K562 (cell line): ENCODE measurements around the gene FAAP100. TPM values are rescaled to one million over a fixed set of nuclear protein-coding genes. Genes with fewer than 3 reads are reported as not detected.

Source experiments
- ATAC-seq: fragments of 200-7000 bp; cut with Tn5 transposase; 3 replicates; pipeline ENCODE4 v1.9.1; 2020; ENCODE audit warnings: moderate library complexity
- BruUV-seq: library from RNA; stranded (reverse); fragments of 400-500 nt; replicated peaks from 2 replicates; lab custom pipeline; 2021; lab: Mats Ljungman, UMichigan
- CTCF ChIA-PET: fragments of 300-600 bp; formaldehyde crosslinking; extraction: SDS; loops from one replicate; lab custom pipeline; 2021; ENCODE audit warnings: low intra/inter-chr PET ratio; lab: Yijun Ruan, JAX
- POLR2A ChIA-PET: fragments of 300-600, 350-650 bp; sonication (Branson Sonifier 250); formaldehyde crosslinking; extraction: SDS; loops from one replicate; lab custom pipeline; 2021; ENCODE audit warnings: antibody characterized with exemption, inconsistent platforms; lab: Yijun Ruan, JAX
- DNase-seq, 4 experiments: peaks; one replicate each; pipeline versions ENCODE4 v3.0.0 to v3.0.0-alpha.2; 2011 to 2018; ENCODE audit warnings: low spot score in 3 of 4, mixed read lengths in 3 of 4; ENCODE audit errors: extremely low read depth in 1 of 4
- FAIRE-seq: peaks from 2 replicates; lab custom pipeline; 2011; peaks lifted over from hg19 to GRCh38; lab: Jason Lieb, UNC
- H2AFZ ChIP-seq: 2 replicates; pipeline ENCODE4 v1.6.0; 2011; ENCODE audit warnings: low read depth, low read length, control low read depth, inconsistent platforms
- H3K27ac ChIP-seq: fragments of 200-600 bp; 3 replicates; pipeline ENCODE4 v1.8.0; 2011; ENCODE audit warnings: low read depth, mild to moderate bottlenecking, control low read depth, inconsistent platforms, low read length, moderate library complexity, mixed read lengths; ENCODE audit errors: extremely low read depth
- H3K27me3 ChIP-seq, 2 experiments: fragments of 300-600 bp in 1 of 2; 2 replicates in 1 of 2; 3 replicates in 1 of 2; pipeline versions ENCODE4 v1.6.0 to v1.8.0; 2011; ENCODE audit warnings: inconsistent platforms in 2 of 2, low read length in 2 of 2, mild to moderate bottlenecking in 1 of 2, mixed read lengths in 1 of 2, moderate library complexity in 1 of 2; ENCODE audit not compliant: control insufficient read depth in 2 of 2, insufficient read depth in 2 of 2
- H3K36me3 ChIP-seq: fragments of 300-600 bp; 3 replicates; pipeline ENCODE4 v1.8.0; 2011; ENCODE audit warnings: mild to moderate bottlenecking, low read length, inconsistent platforms; ENCODE audit not compliant: control insufficient read depth, insufficient read depth
- H3K4me1 ChIP-seq, 2 experiments: fragments of 200-600 bp in 1 of 2; replicated peaks in 1 of 2; 2 replicates in 1 of 2; 3 replicates in 1 of 2; pipeline versions ENCODE4 v1.5.1 to v1.8.0; 2011; ENCODE audit warnings: inconsistent platforms in 2 of 2, low read length in 2 of 2, mild to moderate bottlenecking in 1 of 2, mixed read lengths in 1 of 2, moderate library complexity in 1 of 2; ENCODE audit not compliant: control insufficient read depth in 2 of 2, insufficient read depth in 2 of 2
- H3K4me2 ChIP-seq: 2 replicates; pipeline ENCODE4 v1.6.1; 2011; ENCODE audit warnings: low read length, control low read depth, inconsistent platforms, mixed read lengths; ENCODE audit not compliant: insufficient read depth
- H3K4me3 ChIP-seq: fragments of 200-600 bp; sonication (generic), shearing (Covaris generic); 2 replicates; pipeline ENCODE4 v1.5.1; 2016; ENCODE audit warnings: control low read depth, inconsistent platforms
- H3K79me2 ChIP-seq: fragments of 200-600 bp; 3 replicates; pipeline ENCODE4 v1.8.0; 2011; ENCODE audit warnings: low read length, inconsistent platforms; ENCODE audit not compliant: control insufficient read depth, insufficient read depth
- H3K9ac ChIP-seq, 2 experiments: 2 replicates each; pipeline versions ENCODE4 v1.6.0 to v1.6.1; 2011; ENCODE audit warnings: low read depth in 2 of 2, low read length in 2 of 2, control low read depth in 1 of 2, inconsistent platforms in 1 of 2, mild to moderate bottlenecking in 1 of 2, mixed read lengths in 1 of 2; ENCODE audit not compliant: insufficient read depth in 1 of 2
- H3K9me1 ChIP-seq: one replicate; pipeline ENCODE4 v1.6.0; 2011; ENCODE audit warnings: inconsistent platforms, mild to moderate bottlenecking, low read length, moderate library complexity; ENCODE audit not compliant: control insufficient read depth, insufficient read depth
- H3K9me3 ChIP-seq: replicated peaks from 2 replicates; pipeline ENCODE4 v1.5.1; 2011; ENCODE audit warnings: low read depth, low read length, inconsistent platforms; ENCODE audit not compliant: control insufficient read depth, insufficient read depth
- H4K20me1 ChIP-seq: replicated peaks from 2 replicates; pipeline ENCODE4 v1.6.1; 2011; ENCODE audit warnings: low read length, inconsistent platforms, mixed read lengths; ENCODE audit not compliant: control insufficient read depth, insufficient read depth
- ARHGAP35 ChIP-seq: fragments of 450-650 bp; IDR thresholded peaks from 2 replicates; pipeline ENCODE4 v1.6.1; 2018; ENCODE audit not compliant: partially characterized antibody
- ATF6 ChIP-seq: sonication (generic); formaldehyde crosslinking; IDR thresholded peaks from 2 replicates; pipeline ENCODE4 v1.4.0; 2020; ENCODE audit warnings: mild to moderate bottlenecking, missing genetic modification reagents
- CREB3 ChIP-seq: fragments of 450-650 bp; conservative IDR thresholded peaks from 2 replicates; pipeline ENCODE4 v1.6.1; 2016; ENCODE audit warnings: missing genetic modification characterization, low read depth, mild to moderate bottlenecking, missing compliant biosample characterization, moderate library complexity
- HBP1 ChIP-seq: fragments of 450-650 bp; formaldehyde crosslinking; IDR thresholded peaks from 2 replicates; pipeline ENCODE4 v1.4.0; 2022; ENCODE audit warnings: missing genetic modification characterization
- MYNN ChIP-seq, 2 experiments: sonication (generic); formaldehyde crosslinking in 1 of 2; IDR thresholded peaks; 2 replicates each; pipeline versions ENCODE4 v1.5.0 to v1.6.1; 2016 to 2020; ENCODE audit warnings: antibody characterized with exemption in 1 of 2, missing genetic modification reagents in 1 of 2
- POLR2A ChIP-seq: fragments of 450-650 bp; conservative IDR thresholded peaks from 2 replicates; pipeline ENCODE4 v1.6.1; 2016
- POLR2G ChIP-seq: fragments of 200-400 bp; formaldehyde crosslinking; IDR thresholded peaks from 2 replicates; pipeline ENCODE4 v1.6.1; 2017; ENCODE audit warnings: low read depth, mild to moderate bottlenecking, antibody characterized with exemption, low read length, moderate library complexity
- PREB ChIP-seq: sonication (generic); formaldehyde crosslinking; IDR thresholded peaks from 2 replicates; pipeline ENCODE4 v1.8.1; 2023; ENCODE audit warnings: mild to moderate bottlenecking, missing genetic modification reagents
- SAFB ChIP-seq: fragments of 200-400 bp; formaldehyde crosslinking; IDR thresholded peaks from 2 replicates; pipeline ENCODE4 v1.6.1; 2017; ENCODE audit warnings: low read depth, low read length, borderline replicate concordance
- THRB ChIP-seq: fragments of 450-650 bp; formaldehyde crosslinking; conservative IDR thresholded peaks from 2 replicates; pipeline ENCODE4 v1.4.0; 2022; ENCODE audit warnings: mild to moderate bottlenecking, missing genetic modification characterization
- ZBTB1 ChIP-seq: sonication (generic); formaldehyde crosslinking; IDR thresholded peaks from 2 replicates; pipeline ENCODE4 v1.8.1; 2023; ENCODE audit warnings: missing genetic modification reagents, low read depth, mild to moderate bottlenecking, borderline replicate concordance
- ZNF253 ChIP-seq: fragments of 250-450 bp; sonication (Bioruptor Pico); conservative IDR thresholded peaks from 2 replicates; pipeline ENCODE4 v1.6.1; 2021; ENCODE audit warnings: mild to moderate bottlenecking
- WGBS: fragments of 100-300 bp; shearing (Covaris generic); methylation state at CpG from one replicate; pipeline ENCODE4 v1.1.6; 2016; ENCODE audit warnings: low coverage, mixed read lengths; ENCODE audit not compliant: insufficient coverage; ENCODE audit errors: missing lambda C conversion rate; 5-methylcytosine and 5-hydroxymethylcytosine counted together
- in situ Hi-C: fragments of 300-500 bp; cut with MboI; formaldehyde crosslinking; loops from 4 replicates; pipeline ENCODE4 v1.15.0; 2018; ENCODE audit warnings: inconsistent platforms, mixed read lengths
- intact Hi-C: fragments of 100-400 bp; cut with micrococcal nuclease; formaldehyde crosslinking; loops from 2 replicates; pipeline ENCODE4 v1.14.2; 2022
- polyA plus RNA-seq, 8 experiments: library from polyadenylated mRNA; depleted of rRNA in 4 of 8; stranded (reverse) in 5 of 8; unstranded in 3 of 8; fragments of >200 nt; fragmentation: Nextera tagmentation in 2 of 8; fragmentation: Illumina TruSeq in 1 of 8; extraction: Ambion mirVana in 2 of 8; extraction: Trizol in 1 of 8; gene quantifications; 2 replicates each; pipeline versions ENCODE4 v1.2.1 to v1.2.3, GENCODE V29; 2011 to 2014; ENCODE audit warnings: inconsistent platforms in 1 of 8, missing spikeins in 1 of 8
- total RNA-seq, 7 experiments: library from RNA; depleted of rRNA in 6 of 7; stranded (reverse); fragments of >200 nt in 6 of 7; fragmentation: Illumina TruSeq in 2 of 7; extraction: Trizol in 2 of 7; gene quantifications; 2 replicates each; pipeline versions ENCODE4 v1.2.1 to v1.2.3, GENCODE V29; 2011 to 2021; ENCODE audit warnings: low replicate concordance in 1 of 7

FAAP100 gene
- total and polyA plus RNA-seq, 9 of the 15 experiments (the other 6 are each of a cell fraction or from before 2014, with no cell fraction given), result 0.31 to 51.2 (median 12.6) TPM

GRCh38 chr17:81532490-81533287 is 19.5 kb downstream of the FAAP100 start:
- WGBS, result 48% methylated on average over 8 of the region's 11 CpGs
- peaks cover 0 to 53% of the 10 kb centered on the region in 2 experiments; a peak in 2 of 5 replicates for H3K4me1 ChIP-seq
- 0 out of 2 replicates have a peak, but pooled peaks cover 2% of the 10 kb centered on the region for H3K9me3 ChIP-seq
- H3K79me2 ChIP-seq, result no peaks in the 10 kb centered on the region
- H3K36me3 ChIP-seq, result no peaks in the 10 kb centered on the region
- H3K4me3 ChIP-seq, result no peak overlapping the region
- FAIRE-seq (peak; percentile 6), ATAC-seq (no peak), DNase-seq (no peak)
- H3K27me3 ChIP-seq, result peaks cover 0 to 8% of the 10 kb centered on the region in 2 experiments; a peak in 2 of 5 replicates
- POLR2A ChIA-PET, result interaction anchor here (0.6 to 1.8 kb wide), 2 partner anchors 12 to 14 kb away, joined by 3 to 6 read pairs; no protein-coding TSS in a partner anchor
- intact Hi-C loops (no loop called here), in situ Hi-C loops (no loop called here)
- no peak overlapping the region for H2AFZ ChIP-seq
- H4K20me1 ChIP-seq, result peaks cover 4% of the 10 kb centered on the region; the same call in 1 of the 2 replicates
- no TSS peak for BruUV-seq
- no peak overlapping the region for H3K9ac ChIP-seq
- no peak overlapping the region for H3K4me2 ChIP-seq
- H3K27ac ChIP-seq, result no peak overlapping the region
- peaks cover 4% of the 10 kb centered on the region for H3K9me1 ChIP-seq
- CTCF ChIA-PET, result no interaction called here
- TF ChIP-seq ATF6 (CRISPR knock-in tag), result no peak
- no peak for TF ChIP-seq CREB3 (tag)
- TF ChIP-seq ZBTB1 (CRISPR knock-in tag), result no peak
- peak; percentile 77; the same call in 1 of the 2 replicates for TF ChIP-seq THRB (CRISPR knock-in tag)
- TF ChIP-seq HBP1, result peak; percentile 26; the same call in 1 of the 2 replicates
- TF ChIP-seq PREB (CRISPR knock-in tag), result no peak
- peak; percentile 60 for TF ChIP-seq POLR2A
- TF ChIP-seq ZNF253, result no peak
- no peak for TF ChIP-seq SAFB
- TF ChIP-seq MYNN (IDR thresholded peaks at IDR 0.05), result no peak
- TF ChIP-seq MYNN (CRISPR knock-in tag; IDR thresholded peaks at IDR 0.05), result no peak
- TF ChIP-seq POLR2G, result peak; percentile 78
- TF ChIP-seq ARHGAP35, result no peak
